Stimulated activated CD4-positive, alpha-beta T cell treated with anti-CD3 and anti-CD28 coated beads, Interleukin-12 subunit alpha, Interleukin-12 subunit beta, amount 100 ng/mL, for 4 hours (primary cell): Measurements from ENCODE around the gene SLC12A3.
"Not testable (repeated sequence)": the region's sequence is repeated elsewhere in the genome, so short reads cannot be mapped to it uniquely, and the experiment has no call there.

Experiments
- DNase-seq: peaks from one replicate; pipeline ENCODE4 v3.0.0-alpha.2; 2020

The SLC12A3 gene

DNA sequence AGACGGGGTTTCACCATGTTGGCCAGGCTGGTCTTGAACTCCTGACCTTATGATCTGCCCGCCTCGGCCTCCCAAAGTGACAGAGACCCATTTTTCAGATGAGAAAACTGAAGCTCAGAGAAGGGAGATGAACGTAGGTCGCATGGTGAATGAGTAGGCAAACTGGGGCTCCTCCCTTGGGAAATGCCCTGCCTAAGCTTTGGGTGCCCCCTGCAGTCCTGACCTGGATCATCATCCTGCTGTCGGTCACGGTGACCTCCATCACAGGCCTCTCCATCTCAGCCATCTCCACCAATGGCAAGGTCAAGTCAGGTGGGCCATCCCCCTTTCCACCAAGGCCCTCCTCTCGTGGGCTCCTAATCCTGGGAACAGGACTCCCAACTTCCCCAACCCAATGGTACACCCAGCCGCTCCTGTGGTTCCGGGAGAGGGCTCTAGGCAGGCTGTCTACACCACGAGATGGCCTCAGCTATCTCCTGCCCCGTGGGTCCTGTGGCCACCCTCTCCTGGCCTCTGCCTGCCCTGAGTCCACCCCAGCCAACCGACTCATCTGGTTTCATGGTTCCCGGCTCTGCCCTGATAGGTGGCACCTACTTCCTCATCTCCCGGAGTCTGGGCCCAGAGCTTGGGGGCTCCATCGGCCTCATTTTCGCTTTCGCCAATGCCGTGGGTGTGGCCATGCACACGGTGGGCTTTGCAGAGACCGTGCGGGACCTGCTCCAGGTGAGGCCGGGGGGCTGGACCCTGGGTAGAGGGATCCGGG, 4.7 kb downstream of the SLC12A3 start:
- no peak for DNase-seq

DNA sequence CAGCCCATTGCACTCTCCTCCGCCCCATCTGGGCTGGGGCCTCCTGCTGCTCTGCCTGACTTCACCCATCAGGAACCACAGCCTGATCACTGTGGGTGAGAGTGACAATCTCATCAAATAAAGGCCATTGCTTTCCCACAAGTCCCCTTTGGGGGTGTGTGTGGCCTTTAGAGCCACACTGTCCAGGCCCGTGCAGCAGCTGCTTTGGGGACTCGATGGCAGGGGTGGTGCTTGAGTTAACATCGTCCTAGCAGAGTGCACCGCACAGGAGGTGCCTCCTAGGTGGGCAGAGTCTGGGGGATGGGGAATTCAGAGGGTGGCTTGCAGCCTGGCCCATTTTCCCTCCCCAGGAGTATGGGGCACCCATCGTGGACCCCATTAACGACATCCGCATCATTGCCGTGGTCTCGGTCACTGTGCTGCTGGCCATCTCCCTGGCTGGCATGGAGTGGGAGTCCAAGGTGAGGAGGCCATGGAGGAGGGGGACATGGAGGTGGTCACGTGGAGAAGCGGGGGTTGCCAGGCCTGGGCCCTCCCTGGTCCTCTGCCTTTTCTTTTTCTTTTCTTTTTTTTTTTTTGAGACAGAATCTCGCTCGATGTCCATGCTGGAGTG, 5.4 kb downstream of the SLC12A3 start:
- no peak for DNase-seq

DNA sequence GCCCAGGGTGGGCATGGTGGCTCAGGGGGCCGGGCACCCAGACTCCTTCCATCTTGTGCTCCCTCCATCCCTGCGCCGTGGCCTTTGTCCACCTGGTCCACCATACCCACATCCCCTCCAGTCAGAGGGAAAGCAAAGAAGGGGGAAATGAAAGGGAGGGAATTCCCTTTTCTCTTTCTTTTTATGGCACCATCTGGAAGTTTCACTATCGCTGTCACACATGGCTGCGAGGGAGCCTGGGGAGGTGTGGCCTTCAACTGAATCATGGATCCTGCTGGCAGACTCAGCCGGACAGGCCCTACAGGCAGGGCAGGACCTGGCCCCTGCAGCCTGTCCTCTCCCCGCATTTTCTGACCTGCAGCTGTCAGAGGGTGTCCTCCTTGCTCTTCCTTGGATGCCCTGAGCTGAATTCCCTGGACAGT, 6.2 kb downstream of the SLC12A3 start:
- no peak for DNase-seq

DNA sequence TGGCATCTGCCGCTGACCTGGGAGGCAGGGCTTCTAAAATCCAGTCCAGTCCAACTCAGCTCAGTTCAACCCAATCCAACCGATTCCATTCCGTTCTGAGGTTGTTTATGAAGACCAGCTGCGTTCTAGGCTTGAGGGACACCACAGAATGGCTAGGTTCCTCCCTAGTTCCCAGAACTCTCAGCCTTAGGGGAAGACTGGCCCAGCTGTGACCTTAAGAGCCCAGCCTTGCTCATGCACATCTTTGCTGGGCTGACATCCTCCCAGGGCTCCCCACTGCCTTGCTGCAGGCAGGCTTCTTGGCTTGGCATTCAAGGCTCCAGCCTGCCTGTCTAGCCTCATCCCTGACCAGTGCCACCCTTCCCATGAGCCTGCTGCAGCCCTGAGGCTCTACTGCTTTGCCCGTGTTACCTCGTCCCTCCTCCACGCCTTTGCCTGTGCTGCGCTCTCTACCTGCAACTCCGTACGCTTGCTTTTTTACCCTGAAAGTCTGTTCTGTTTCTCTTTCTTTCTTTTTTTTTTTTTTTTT, 7.9 kb downstream of the SLC12A3 start:
- DNase-seq = no peak

DNA sequence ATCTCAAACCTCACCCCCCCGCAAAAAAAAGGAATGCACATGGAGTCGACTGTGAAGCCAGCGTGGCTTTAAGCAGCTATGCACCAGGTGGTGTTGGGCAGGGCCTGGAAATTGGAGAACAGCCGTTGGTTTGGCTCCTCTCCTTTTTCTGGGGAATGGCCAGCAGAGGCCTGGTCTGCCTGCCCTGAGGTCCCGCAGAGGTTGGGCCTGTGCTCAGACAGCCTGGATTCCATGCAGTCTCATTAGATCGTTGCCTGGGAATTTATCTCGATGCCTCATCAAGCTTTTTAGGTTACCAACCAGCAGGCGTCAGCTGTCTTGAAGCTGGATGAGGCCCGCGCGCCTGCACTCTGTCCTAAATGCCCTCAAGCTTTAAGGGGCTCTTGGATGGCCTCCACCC, 9.8 kb downstream of the SLC12A3 start:
- no peak for DNase-seq

DNA sequence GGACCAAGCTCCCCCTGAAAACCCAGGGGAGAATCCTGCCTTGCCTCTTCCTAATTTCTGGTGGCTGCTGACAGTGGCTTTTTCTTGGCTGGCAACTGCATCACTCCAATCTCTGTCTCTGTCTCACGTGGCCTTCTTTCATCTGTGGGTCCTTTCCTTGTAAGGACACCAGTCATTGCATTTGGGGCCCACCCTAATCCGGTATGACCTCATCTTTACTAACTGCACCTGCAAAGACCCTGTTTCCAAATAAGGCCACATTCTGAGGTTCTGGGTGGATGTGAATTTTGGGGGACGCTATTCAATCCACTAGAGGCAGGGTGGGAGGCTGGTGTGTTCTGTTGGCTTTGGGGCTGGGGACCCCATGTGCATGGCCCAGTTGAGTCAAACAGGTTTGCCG, 11.0 kb downstream of the SLC12A3 start:
- DNase-seq = no peak

DNA sequence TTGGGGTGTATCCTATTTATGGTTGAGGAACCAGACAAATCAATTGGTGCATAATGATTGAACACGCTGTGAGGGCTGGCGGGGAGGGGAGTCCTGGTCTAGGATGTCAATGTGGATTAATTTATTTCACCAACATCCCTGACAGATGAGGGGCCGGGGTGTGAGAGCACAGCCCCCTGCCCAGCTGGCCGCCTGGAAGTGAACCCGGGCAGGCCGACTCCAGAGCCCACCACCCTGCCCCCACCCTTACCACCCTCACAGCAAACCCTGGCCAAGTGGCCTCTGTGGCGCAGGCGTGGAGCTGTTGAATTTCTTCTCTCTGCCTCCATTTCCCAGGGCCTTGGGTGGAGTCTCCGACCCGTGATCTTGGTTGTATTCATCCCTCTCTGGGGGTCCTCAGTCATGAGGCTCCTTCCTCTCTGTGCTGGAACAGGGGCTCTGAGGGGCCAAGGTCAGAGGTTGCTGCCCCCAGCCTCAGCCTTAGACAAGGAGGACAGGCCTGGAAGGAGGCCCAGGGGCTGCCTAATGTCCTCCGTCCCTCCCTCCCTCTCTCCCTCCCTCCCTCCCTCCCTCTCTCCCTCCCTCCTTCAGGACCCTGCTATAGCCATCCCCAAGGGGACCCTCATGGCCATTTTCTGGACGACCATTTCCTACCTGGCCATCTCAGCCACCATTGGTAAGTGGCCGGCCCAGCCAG, 12.6 kb downstream of the SLC12A3 start:
- no peak for DNase-seq

DNA sequence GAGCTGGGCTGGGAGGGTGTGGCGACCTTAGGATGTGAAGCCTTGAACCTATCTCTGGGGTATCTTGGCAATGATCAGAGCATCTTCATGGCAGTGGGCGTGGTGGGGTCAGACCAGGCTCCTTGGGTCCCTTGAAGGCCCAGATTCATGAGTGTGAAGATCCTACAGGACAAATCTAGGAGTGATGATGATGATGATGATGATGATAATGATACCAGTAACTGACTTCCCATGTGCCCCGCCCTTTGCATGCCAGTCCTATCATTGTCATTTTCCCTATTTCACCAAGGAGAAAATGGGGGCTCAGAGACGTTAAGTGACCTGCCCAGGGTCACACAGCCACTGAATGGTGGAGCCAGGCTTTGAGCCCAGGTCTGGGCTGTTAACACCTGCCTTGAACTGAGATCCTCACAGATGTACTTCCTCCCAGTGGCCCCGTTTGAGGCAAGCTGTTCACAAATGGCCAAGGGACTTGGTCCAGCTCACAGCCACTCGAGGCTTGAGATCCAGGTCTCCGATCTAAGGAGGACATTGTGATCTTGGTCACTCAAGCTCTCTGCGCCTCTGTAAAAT, 13.4 kb downstream of the SLC12A3 start:
- no peak for DNase-seq

DNA sequence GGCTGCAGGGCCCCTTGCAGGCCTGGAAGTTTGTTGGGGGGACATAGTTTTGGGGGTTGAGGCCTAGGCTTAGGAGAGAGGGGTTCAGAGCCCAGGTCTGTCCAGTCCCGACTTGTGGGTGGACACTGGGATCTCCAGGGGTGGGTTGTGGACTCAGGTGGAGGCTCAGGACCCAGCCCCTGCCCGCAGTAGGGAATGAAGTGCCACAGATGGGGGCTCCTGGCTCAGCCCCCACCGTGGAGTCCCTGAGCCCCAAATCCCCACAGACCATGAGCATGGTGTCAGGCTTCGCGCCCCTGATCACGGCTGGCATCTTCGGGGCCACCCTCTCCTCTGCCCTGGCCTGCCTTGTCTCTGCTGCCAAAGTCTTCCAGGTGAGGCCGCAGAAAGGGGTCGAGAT, 14.3 kb downstream of the SLC12A3 start:
- no peak for DNase-seq

DNA sequence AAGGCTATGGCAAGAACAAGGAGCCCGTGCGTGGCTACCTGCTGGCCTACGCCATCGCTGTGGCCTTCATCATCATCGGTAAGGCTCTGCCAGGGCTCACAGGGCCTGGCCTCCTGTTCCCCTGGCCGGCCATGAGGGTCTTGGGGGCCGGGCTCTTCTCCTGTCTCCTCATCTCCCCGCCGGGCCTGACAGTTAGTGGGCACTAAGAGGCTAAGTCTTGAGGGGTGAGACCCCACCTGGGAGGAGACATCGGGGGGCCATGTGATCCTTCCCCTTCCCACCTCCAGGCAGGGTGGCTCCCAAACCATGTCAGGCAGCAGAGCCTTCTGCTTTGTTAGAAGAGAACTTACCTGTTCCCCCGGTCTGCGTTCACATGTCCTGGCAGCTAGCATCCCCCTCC, 15.2 kb downstream of the SLC12A3 start:
- DNase-seq = no peak

DNA sequence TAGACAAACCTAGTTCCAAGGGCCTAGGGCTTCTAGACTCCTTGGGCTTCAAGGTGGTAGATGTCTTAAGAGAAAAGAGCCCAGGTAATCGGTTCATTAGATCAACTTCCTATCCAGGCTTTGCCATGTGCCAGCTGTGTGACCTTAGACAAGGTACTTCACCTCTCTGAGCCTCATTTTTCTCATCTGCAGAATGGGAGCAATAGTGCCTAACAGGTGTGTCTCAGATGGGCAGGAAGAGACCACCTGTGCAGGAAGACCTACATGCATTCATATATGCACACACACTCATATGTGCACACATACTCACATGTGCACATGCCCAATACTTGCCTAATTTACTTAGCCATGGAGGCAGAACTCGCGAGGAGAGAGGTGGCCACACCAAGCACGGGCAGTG, 15.7 kb downstream of the SLC12A3 start:
- no peak for DNase-seq

DNA sequence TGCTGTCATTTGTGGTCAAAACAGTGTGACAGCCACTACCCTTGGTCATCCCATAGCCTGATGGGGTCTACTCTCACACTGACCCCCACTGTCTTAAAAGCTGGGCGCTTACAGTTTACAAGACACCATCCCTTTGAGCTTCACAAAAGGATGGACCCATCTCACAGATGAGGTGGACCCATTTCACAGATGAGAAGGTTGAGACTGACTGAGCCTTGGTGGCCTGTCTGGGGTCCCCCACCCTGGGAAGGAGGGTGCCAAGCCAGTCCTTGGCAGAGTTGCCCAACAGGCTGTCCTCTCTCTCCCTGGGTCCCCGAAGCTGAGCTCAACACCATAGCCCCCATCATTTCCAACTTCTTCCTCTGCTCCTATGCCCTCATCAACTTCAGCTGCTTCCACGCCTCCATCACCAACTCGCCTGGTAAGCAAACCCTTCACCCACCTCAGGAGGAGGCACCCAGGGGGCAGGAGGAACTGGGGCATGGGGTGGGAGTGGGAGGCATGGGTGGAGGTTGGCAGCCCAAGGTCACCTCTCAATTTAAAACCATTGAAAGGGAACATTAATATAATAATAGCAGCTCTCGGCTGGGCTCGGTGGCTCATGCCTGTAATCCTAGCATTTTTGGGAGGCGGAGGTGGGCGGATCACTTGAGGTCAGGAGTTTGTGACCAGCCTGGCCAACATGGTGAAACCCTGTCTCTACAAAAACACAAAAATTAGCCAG, 17.2 kb downstream of the SLC12A3 start:
- DNase-seq = no peak

DNA sequence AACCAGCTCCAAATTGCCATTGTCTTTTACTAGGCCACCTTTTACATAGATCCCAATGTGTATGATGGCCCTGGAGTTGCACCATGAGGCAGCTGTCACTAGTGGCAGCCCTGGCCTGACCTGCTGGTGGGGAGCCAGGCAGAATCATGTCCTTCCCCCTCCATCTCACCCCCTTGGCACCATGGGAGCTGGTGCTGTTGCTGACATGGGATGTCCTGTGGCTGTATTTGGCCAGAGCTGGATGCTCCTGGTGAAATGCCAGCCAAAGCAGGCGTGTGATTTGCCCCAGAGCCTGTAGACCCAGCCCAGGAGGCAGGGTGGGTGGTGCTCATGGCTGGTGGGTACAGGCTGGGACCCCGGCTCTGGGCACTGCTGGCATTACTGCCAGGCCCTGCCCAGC, 18.6 kb downstream of the SLC12A3 start:
- no peak for DNase-seq

DNA sequence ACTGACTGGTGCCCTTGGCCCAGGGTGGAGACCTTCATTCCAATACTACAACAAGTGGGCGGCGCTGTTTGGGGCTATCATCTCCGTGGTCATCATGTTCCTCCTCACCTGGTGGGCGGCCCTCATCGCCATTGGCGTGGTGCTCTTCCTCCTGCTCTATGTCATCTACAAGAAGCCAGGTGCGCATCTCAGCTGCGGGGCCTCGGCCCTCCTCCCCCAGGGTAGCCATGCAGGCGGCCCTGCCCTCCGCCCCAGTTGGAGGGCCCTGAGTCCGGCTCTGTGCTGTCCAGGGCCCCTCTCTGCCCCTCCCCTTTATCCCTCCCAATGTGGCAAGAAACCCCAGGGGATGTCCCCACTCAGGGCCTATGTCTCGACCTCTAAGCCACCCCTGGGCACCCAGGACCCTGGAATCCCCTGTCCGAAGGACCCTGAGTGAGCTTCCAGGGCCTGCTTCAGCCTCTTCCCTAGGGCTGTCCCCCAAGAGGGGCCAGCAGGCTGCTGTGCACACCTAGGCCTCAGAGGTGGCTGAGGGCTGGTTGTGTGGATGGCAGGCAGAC, 19.1 kb downstream of the SLC12A3 start:
- DNase-seq = no peak

DNA sequence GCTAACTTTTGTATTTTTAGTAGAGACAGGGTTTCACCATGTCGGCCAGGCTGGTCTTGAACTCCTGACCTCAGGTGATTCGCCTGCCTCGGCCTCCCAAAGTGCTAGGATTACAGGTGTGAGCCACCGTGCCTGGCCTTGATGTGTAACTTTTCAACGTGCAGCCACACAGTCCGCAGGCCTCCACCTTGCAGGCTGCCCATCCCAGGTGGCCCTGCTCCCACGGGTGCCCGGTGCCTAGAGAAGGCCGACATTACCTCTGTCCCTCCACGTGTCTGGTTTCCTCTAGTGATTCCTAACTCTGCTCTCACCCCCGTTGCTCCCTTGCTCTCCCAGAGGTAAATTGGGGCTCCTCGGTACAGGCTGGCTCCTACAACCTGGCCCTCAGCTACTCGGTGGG, 19.9 kb downstream of the SLC12A3 start:
- not testable (repeated sequence) for DNase-seq

DNA sequence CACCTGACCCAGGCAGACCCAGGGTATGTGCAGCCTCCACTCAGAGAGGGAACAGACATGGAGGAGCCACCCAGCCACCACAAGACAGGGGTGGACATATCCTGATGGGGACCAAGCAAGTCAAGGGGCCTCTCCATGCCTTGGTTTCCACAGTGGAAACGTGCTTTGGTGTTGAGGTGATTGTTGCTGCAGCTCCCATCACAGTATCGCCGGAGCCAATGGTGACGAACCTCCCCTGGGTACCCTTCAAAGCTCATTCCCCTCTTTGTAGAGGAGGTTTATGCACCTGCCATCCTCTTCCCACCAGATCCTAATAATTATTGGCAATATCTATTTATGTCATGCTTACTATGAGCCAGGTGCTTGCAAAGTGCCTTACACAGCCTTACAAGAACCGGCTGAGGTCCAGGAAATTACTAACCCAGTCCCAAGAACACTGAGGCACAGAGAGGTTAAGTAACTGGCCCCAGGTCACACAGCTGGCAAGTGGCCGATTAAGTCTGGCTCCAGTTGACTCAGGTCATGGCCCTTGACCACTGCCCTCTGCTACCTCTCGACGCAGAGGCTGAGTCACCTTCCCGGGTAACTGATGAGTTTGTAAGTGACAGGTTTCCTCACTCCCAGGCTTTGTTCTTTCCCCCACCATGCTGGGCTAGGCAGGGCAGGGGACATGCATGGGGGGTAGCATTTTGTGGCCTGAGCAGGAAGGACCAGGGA, 20.6 kb downstream of the SLC12A3 start:
- no peak for DNase-seq

DNA sequence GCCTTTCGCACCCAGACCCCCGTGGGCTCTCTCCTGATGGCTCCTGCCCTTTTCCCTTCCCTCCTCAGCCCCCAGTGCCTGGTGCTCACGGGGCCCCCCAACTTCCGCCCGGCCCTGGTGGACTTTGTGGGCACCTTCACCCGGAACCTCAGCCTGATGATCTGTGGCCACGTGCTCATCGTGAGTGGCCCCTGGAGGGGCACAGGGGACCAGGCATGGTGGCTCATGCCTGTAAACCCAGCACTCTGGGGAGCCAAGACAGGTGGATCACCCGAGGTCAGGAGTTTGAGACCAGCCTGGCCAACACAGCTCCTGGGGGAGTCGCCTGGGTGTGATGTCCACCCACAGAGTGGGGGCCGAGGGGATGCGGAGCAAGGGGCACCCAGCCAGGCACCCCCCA, 21.3 kb downstream of the SLC12A3 start:
- DNase-seq = no peak

DNA sequence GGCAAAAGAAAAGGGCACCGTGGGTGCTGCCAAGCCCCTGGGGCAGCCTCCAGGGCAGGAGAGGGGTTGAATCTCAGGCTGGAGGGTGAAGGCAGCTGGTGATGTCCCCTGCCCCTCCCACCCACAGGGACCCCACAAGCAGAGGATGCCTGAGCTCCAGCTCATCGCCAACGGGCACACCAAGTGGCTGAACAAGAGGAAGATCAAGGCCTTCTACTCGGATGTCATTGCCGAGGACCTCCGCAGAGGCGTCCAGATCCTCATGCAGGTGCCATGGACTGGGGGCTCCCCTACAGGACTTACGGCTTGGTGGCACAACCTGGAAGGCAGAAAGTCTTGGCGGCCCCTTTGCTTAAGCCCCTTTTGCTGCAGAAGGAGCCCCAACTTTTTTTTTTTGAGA, 21.8 kb downstream of the SLC12A3 start:
- DNase-seq = no peak

DNA sequence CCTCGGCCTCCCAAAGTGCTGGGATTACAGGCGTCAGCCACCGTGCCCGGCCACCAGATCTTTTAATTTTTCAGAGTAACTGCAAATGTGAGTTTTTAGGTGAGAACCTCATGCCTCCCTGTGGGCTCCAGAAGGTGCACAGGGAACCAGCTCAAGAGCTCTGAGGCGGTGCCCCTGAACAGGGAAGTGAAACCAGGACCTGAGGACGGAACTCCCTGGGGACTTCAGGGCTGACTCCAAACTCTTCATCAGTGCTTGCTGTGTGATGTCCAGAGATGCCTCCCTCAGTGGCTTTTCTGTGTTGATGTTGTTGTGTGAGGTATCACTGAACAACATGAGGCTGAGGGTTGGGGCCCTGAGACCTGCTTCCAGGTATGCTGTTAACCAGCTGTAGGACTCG, 23.8 kb downstream of the SLC12A3 start:
- DNase-seq = no peak

DNA sequence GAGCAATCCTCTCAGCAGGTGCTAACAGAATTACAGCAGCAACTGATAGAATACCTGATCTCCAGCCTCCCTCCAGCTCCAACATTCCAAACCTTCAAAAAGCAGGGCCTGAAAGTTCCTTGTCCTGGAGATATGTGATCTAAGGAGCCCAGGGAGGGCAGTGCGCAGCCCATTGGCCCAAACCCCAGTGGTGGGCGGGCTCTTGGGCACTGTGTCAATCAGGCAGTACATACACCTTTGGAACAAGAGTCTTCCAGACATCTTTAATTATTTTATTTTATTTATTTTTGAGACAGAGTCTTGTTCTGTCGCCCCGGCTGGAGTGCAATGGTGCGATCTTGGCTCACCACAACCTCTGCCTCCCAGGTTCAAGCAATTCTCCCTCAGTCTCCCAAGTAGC, 24.2 kb downstream of the SLC12A3 start:
- no peak for DNase-seq

DNA sequence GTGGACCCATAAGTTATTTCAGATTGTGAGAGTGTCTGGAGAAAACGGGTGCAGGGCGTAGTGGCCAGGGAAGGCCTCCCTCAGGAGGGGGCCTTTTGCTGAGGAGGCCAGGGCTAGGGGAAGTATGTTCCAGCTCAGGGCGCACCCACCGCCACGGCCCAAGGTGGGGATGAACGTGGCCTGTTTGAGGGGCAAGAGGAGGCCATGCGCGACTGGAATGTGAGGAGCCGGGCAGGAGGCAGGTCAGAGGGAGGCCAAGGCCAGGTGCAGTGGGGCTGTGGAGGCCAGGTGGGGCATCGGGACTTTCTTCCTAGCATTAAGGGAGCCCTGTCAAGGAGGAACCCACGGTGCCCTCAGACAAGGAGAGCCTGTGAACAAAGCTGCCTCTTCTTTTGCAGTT, 26.7 kb downstream of the SLC12A3 start:
- no peak for DNase-seq

DNA sequence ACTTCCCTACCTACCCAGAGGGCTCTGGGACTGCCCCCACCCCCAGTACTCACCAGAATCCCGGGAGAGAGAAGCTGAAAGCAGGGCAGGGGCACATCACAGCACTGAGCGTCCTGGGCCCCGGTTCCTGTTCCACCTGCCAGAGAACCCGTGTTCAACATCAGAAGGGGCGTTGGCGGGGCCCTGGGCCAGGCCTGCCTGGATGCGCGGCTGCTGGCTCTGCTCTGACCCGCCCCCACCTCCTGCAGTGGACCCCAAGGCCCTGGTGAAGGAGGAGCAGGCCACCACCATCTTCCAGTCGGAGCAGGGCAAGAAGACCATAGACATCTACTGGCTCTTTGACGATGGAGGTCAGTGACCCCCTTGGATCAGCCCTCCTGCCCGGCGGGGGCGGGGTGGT, 27.7 kb downstream of the SLC12A3 start:
- DNase-seq = no peak
